NCI-H345 treated with DMSO at 0.1 percent for 48 hours (cell line): ENCODE results near the gene HGD.
A peak's percentile ranks its signal among the peaks of the same experiment; 100 is the strongest.

Source experiments
- DNase-seq: peaks from one replicate; lab custom pipeline; 2025; ENCODE audit not compliant: unreplicated experiment; lab: John Stamatoyannopoulos, UW

The HGD gene

GRCh38 chr3:120596116-120596852, 85.8 kb downstream of the HGD start, which contains the start of gene NDUFB4:
TSS of gene NDUFB4 (plus strand) at chr3:120596336. CDS start at chr3:120596360, 24 bp downstream.
- peak; percentile 94 for DNase-seq

- no peak for DNase-seq
These were observed 86.3 kb downstream of the HGD start for GRCh38 chr3:120595788-120596115.

GRCh38 chr3:120587332-120587975, 94.6 kb downstream of the HGD start:
- DNase-seq, result no peak
